ENCODE measurements around the gene C22orf15. TPM values are rescaled to one million over a fixed set of nuclear protein-coding genes. Genes with fewer than 3 reads are reported as not detected.

The C22orf15 gene
- total RNA-seq, 1 experiment from 2014 or later = not detected

GRCh38 chr22:23786261-23786710, 23.5 kb downstream of the C22orf15 start:
- Histone ChIP-seq H4K20me1 (ENCODE audit: insufficient read depth) (peaks cover 8% of the 10 kb centered on the region; the same call in 1 of the 2 replicates), H3K27ac (ENCODE audit: low read depth, low read length) (peak overlapping the region; percentile 98), H3K79me2 (ENCODE audit: insufficient read depth, low read length) (peaks cover 40% of the 10 kb centered on the region), H3K4me3 (replicated peaks in 1 of 2; ENCODE audit: low read depth in 1 of 2, low read length in 2 of 2) (peak overlapping the region; percentile 77 to 89), H3K36me3 (ENCODE audit: control insufficient read depth in 1 of 2, insufficient read depth in 2 of 2, low read length in 2 of 2) (no peaks in the 10 kb centered on the region), H3K4me1 (ENCODE audit: control insufficient read depth in 1 of 2, insufficient read depth in 2 of 2, low read length in 2 of 2) (peaks cover 22 to 34% of the 10 kb centered on the region in 2 experiments), H2AFZ (ENCODE audit: low read depth, low read length, poor library complexity, severe bottlenecking) (no peak overlapping the region), H3K9ac (ENCODE audit: low read length) (peak overlapping the region; percentile 98), H3K9me3 (ENCODE audit: control insufficient read depth in 1 of 2, insufficient read depth in 1 of 2, low read depth in 1 of 2, low read length in 2 of 2) (no peaks in the 10 kb centered on the region), H3K27me3 (ENCODE audit: insufficient read depth, low read length) (no peaks in the 10 kb centered on the region), H3K4me2 (ENCODE audit: low read length) (peak overlapping the region; percentile 92), H3K9me2 (ENCODE audit: insufficient read depth) (no peaks in the 10 kb centered on the region)
- RAD21 ChIA-PET (ENCODE audit: low non-redundant PET in 1 of 2, low total read pairs in 2 of 2, uncharacterized antibody in 2 of 2, unreplicated experiment in 2 of 2) = no interaction called here
- no peak for TF ChIP-seq EZH2phosphoT487 (IDR thresholded peaks at IDR 0.05; ENCODE audit: borderline replicate concordance)
- TF ChIP-seq ZNF274 (IDR thresholded peaks at IDR 0.05; ENCODE audit: low read depth, low read length) = no peak
- TF ChIP-seq ZFX (IDR thresholded peaks at IDR 0.05) = no peak
- no peak for TF ChIP-seq TCF7L2 (IDR thresholded peaks at IDR 0.05; ENCODE audit: borderline replicate concordance, extremely low read depth, insufficient read depth, insufficient read length)
- TF ChIP-seq ATF3 (IDR thresholded peaks at IDR 0.05) = no peak
- TF ChIP-seq FOSL1 (IDR thresholded peaks at IDR 0.05; ENCODE audit: low read depth) = no peak
- TF ChIP-seq ELF1 (IDR thresholded peaks at IDR 0.05; ENCODE audit: borderline replicate concordance, low read depth) = no peak
- TF ChIP-seq YY1 (IDR thresholded peaks at IDR 0.05; ENCODE audit: extremely low read depth, insufficient replicate concordance, low read depth, low read length) = no peak
- no peak for TF ChIP-seq SIN3A (IDR thresholded peaks at IDR 0.05; ENCODE audit: low read depth)
- TF ChIP-seq EZH2 (IDR thresholded peaks at IDR 0.05) = no peak
- no peak for TF ChIP-seq REST (IDR thresholded peaks at IDR 0.05; ENCODE audit: low read depth)
- TF ChIP-seq, protein P1, sequence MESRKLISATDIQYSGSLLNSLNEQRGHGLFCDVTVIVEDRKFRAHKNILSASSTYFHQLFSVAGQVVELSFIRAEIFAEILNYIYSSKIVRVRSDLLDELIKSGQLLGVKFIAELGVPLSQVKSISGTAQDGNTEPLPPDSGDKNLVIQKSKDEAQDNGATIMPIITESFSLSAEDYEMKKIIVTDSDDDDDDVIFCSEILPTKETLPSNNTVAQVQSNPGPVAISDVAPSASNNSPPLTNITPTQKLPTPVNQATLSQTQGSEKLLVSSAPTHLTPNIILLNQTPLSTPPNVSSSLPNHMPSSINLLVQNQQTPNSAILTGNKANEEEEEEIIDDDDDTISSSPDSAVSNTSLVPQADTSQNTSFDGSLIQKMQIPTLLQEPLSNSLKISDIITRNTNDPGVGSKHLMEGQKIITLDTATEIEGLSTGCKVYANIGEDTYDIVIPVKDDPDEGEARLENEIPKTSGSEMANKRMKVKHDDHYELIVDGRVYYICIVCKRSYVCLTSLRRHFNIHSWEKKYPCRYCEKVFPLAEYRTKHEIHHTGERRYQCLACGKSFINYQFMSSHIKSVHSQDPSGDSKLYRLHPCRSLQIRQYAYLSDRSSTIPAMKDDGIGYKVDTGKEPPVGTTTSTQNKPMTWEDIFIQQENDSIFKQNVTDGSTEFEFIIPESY (IDR thresholded peaks at IDR 0.05; ENCODE audit: extremely low read depth, insufficient replicate concordance, low read length) = no peak
- no peak for TF ChIP-seq SRF (IDR thresholded peaks at IDR 0.05; ENCODE audit: low read depth)
- TF ChIP-seq CEBPB (IDR thresholded peaks at IDR 0.05; ENCODE audit: low read depth) = no peak
- no peak for TF ChIP-seq EGR1 (IDR thresholded peaks at IDR 0.05; ENCODE audit: low read depth)
- TF ChIP-seq RAD21 (IDR thresholded peaks at IDR 0.05; ENCODE audit: low read depth) = no peak
- no peak for TF ChIP-seq MAX (IDR thresholded peaks at IDR 0.05)
- no peak for TF ChIP-seq POLR2AphosphoS5 (IDR thresholded peaks at IDR 0.05; ENCODE audit: low read depth, low read length)
- TF ChIP-seq POLR2A (IDR thresholded peaks at IDR 0.05; ENCODE audit: borderline replicate concordance, extremely low read depth, insufficient read depth, insufficient read length) = no peak
- TF ChIP-seq JUND (IDR thresholded peaks at IDR 0.05) = no peak
- DNase-seq (ENCODE audit: low read depth, low spot score) (no peak), ATAC-seq (no peak)
- TSS peak; percentile 95 for BruUV-seq (replicated peaks)
- CTCF ChIA-PET = interaction anchor here (0.6 to 1.3 kb wide), 3 partner anchors 13 to 143 kb away, joined by 3 to 6 read pairs (median 3); partner anchors contain the start of gene MMP11
- intact Hi-C loops (cut with micrococcal nuclease) = no loop called here
- POLR2A ChIA-PET = interaction anchor here (0.7 to 2.6 kb wide), 4 partner anchors 14 to 69 kb away, joined by 3 to 22 read pairs (median 4); partner anchors contain the start of gene MMP11
